ENCODE measurements around the gene ZDHHC11B.
"Not testable (repeated sequence)": the region's sequence is repeated elsewhere in the genome, so short reads cannot be mapped to it uniquely, and the experiment has no call there.

The ZDHHC11B gene

GRCh38 chr5:691817-692528 lies 92.6 kb downstream of the ZDHHC11B start:
- no peak for DNase-seq (ENCODE audit: low read depth, low spot score)
- TF ChIP-seq, protein P1, sequence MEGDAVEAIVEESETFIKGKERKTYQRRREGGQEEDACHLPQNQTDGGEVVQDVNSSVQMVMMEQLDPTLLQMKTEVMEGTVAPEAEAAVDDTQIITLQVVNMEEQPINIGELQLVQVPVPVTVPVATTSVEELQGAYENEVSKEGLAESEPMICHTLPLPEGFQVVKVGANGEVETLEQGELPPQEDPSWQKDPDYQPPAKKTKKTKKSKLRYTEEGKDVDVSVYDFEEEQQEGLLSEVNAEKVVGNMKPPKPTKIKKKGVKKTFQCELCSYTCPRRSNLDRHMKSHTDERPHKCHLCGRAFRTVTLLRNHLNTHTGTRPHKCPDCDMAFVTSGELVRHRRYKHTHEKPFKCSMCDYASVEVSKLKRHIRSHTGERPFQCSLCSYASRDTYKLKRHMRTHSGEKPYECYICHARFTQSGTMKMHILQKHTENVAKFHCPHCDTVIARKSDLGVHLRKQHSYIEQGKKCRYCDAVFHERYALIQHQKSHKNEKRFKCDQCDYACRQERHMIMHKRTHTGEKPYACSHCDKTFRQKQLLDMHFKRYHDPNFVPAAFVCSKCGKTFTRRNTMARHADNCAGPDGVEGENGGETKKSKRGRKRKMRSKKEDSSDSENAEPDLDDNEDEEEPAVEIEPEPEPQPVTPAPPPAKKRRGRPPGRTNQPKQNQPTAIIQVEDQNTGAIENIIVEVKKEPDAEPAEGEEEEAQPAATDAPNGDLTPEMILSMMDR (IDR thresholded peaks at IDR 0.05; ENCODE audit: insufficient read depth, low read length, missing control alignments) = no peak
- POLR2A ChIA-PET = no interaction called here
- H3K4me3 ChIP-seq (ENCODE audit: low read depth, low read length) = no peak overlapping the region
- CTCF ChIA-PET = no interaction called here

- DNase-seq (ENCODE audit: low read depth, low spot score); H3K4me3 ChIP-seq (ENCODE audit: low read depth, low read length); POLR2A ChIA-PET; CTCF ChIA-PET: not testable (repeated sequence)
Measured at GRCh38 chr5:691049-691448, 93.5 kb downstream of the ZDHHC11B start.

DNA sequence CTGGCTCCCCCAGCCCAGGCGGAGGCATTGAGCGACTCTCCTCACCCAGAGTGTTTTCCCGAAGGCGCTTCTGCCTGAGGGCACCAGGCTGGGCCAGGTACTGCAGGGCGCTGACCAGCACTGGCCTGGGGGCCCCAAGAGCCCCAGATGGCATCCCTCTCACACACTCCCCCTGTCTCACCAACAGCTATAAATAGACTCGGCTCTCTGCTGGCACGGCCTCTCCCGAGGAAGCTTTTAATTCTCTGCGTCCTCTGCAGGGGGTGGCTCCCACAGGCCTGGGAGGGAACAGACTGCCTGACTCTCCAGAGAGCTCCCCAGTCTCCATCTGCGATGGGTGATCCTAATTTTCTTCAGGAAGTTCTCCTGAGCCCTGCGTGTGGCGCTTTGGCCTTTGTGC lies 94.2 kb downstream of the ZDHHC11B start:
- CTCF ChIA-PET = not testable (repeated sequence)

GRCh38 chr5:688348-689010 lies 96.0 kb downstream of the ZDHHC11B start:
- DNase-seq (ENCODE audit: low read depth, low spot score); H3K4me3 ChIP-seq (ENCODE audit: low read depth, low read length); POLR2A ChIA-PET; CTCF ChIA-PET: not testable (repeated sequence)

More for the DNA sequence above, 94.2 kb downstream of the ZDHHC11B start:
- POLR2A ChIA-PET; DNase-seq (ENCODE audit: low read depth, low spot score); H3K4me3 ChIP-seq (ENCODE audit: low read depth, low read length): not testable (repeated sequence)

DNA sequence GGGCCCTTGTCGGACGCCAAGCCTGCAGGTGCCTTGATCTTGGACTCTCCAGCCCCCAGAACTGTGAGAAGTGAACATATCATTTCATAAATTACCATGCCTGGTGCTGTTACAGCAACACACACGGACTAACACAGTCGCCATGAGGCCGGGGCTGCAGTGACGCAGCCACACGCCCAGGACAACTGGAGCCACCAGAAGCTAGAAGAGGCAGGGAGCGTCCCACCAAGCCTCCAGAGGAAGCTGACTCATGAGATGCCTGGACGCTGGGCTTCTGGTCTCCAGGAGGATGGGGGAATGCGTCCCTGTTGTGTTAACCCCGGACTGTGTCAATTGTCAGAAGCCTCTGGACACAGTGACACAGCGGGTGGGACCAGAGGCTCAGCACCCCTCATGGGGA lies 97.6 kb downstream of the ZDHHC11B start:
- POLR2A ChIA-PET; DNase-seq (ENCODE audit: low read depth, low spot score); CTCF ChIA-PET; H3K4me3 ChIP-seq (ENCODE audit: low read depth, low read length): not testable (repeated sequence)

DNA sequence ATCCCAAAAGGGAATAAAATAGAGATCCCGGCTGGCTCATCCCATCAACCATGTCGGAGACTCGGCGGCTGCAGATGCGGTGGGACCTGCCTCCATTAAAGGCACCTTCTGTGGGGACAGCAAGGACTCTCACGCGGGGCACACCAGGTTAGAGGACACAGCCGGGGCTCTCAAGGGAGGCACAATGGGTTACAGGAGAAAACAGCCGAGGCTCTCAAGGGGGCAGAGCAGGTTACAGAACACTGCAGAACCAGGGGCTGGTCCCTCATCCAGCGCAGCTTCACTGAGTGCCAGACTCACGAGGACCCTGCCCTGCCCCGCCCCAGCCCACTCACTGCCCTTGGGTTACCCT lies 98.4 kb downstream of the ZDHHC11B start:
- H3K4me3 ChIP-seq (ENCODE audit: low read depth, low read length); POLR2A ChIA-PET; DNase-seq (ENCODE audit: low read depth, low spot score); CTCF ChIA-PET: not testable (repeated sequence)

GRCh38 chr5:685262-686171 lies 99.0 kb downstream of the ZDHHC11B start:
- no peak overlapping the region for H3K4me3 ChIP-seq (ENCODE audit: low read depth, low read length)
- CTCF ChIA-PET = no interaction called here
- POLR2A ChIA-PET = no interaction called here
- TF ChIP-seq, protein P1 (IDR thresholded peaks at IDR 0.05; ENCODE audit: insufficient read depth, low read length, missing control alignments) = no peak
- no peak for DNase-seq (ENCODE audit: low read depth, low spot score)

DNA sequence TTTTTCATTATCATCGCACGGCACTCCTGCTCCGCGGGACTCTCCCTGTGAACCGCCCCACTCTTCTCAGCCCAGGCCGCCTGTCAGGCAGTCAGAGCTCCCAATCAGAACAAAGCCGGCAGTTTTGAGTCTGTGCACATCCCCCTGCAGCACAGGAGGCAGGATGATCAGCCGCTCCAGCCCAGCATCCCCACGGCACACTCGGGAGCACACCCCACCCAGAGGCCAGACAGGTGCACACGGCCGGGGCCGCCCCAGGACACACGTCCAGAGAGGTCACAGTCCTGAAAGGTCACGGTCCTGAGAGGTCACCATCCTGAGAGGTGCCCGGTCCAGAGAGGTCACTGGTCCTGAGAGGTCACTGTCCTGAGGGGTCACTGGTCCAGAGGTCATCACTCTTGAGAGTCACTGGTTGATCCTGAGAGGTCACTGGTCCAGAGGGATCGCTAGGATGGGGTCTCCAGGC lies 99.7 kb downstream of the ZDHHC11B start:
- CTCF ChIA-PET = no interaction called here
- no peak overlapping the region for H3K4me3 ChIP-seq (ENCODE audit: low read depth, low read length)
- no peak for DNase-seq (ENCODE audit: low read depth, low spot score)
- TF ChIP-seq, protein P1 (IDR thresholded peaks at IDR 0.05; ENCODE audit: insufficient read depth, low read length, missing control alignments) = no peak
- POLR2A ChIA-PET = no interaction called here

Measured in AG04449 (cell line).